GM23338 (cell line): ENCODE results near the gene TF. TPM values are rescaled to one million over a fixed set of nuclear protein-coding genes. Genes with fewer than 3 reads are reported as not detected.

Experiments
- ATAC-seq: fragments of 200-7000 bp; cut with Tn5 transposase; 3 replicates; pipeline ENCODE4 v1.9.1; 2020
- DNase-seq: peaks from one replicate; pipeline ENCODE4 v3.0.0-alpha.2; 2015; ENCODE audit warnings: low spot score
- H2AFZ ChIP-seq: fragments of 200-600 bp; sonication (generic); 2 replicates; pipeline ENCODE4 v1.8.0; 2016; ENCODE audit warnings: antibody characterized with exemption, mild to moderate bottlenecking, moderate library complexity
- H3F3A ChIP-seq: fragments of 200-600 bp; sonication (generic); replicated peaks from 2 replicates; pipeline ENCODE4 v1.8.0; 2017; ENCODE audit warnings: antibody characterized with exemption, mixed run types, low read depth
- H3K27ac ChIP-seq: fragments of 200-600 bp; sonication (generic); 2 replicates; pipeline ENCODE4 v1.6.1; 2016; ENCODE audit warnings: low read depth
- H3K27me3 ChIP-seq: fragments of 200-600 bp; sonication (generic); 2 replicates; pipeline ENCODE4 v1.8.0; 2016; ENCODE audit warnings: mild to moderate bottlenecking, mixed run types, moderate library complexity; ENCODE audit not compliant: insufficient read depth
- H3K36me3 ChIP-seq: fragments of 200-600 bp; sonication (generic); 2 replicates; pipeline ENCODE4 v1.8.0; 2016; ENCODE audit warnings: mild to moderate bottlenecking; ENCODE audit not compliant: insufficient read depth
- H3K4me1 ChIP-seq: fragments of 200-600 bp; sonication (generic); 2 replicates; pipeline ENCODE4 v1.8.0; 2016; ENCODE audit warnings: mild to moderate bottlenecking, moderate library complexity; ENCODE audit not compliant: insufficient read depth
- H3K4me2 ChIP-seq: fragments of 200-600 bp; sonication (generic); 2 replicates; pipeline ENCODE4 v1.7.1; 2017; ENCODE audit warnings: mixed run types
- H3K4me3 ChIP-seq: fragments of 200-600 bp; sonication (generic); 2 replicates; pipeline ENCODE4 v1.6.1; 2016; ENCODE audit warnings: mixed run types
- H3K79me2 ChIP-seq: fragments of 200-600 bp; sonication (generic); replicated peaks from 2 replicates; pipeline ENCODE4 v1.8.0; 2017; ENCODE audit warnings: mild to moderate bottlenecking; ENCODE audit not compliant: insufficient read depth
- H3K9me2 ChIP-seq: fragments of 200-600 bp; sonication (generic); 2 replicates; pipeline ENCODE4 v1.8.0; 2017; ENCODE audit not compliant: insufficient read depth
- H4K20me1 ChIP-seq: fragments of 200-600 bp; sonication (generic); replicated peaks from 2 replicates; pipeline ENCODE4 v1.8.0; 2017; ENCODE audit warnings: mild to moderate bottlenecking; ENCODE audit not compliant: insufficient read depth
- H3K27ac Mint-ChIP-seq: 2 replicates; pipeline ENCODE4 v1.8.0; 2020; ENCODE audit warnings: inconsistent platforms, mild to moderate bottlenecking, moderate library complexity, mixed read lengths
- H3K27me3 Mint-ChIP-seq: 3 replicates; pipeline ENCODE4 v1.8.0; 2022; ENCODE audit warnings: low read depth, mild to moderate bottlenecking, moderate library complexity, mixed read lengths, inconsistent platforms; ENCODE audit not compliant: insufficient read depth, poor library complexity
- H3K36me3 Mint-ChIP-seq: 3 replicates; pipeline ENCODE4 v1.8.0; 2021; ENCODE audit warnings: low read depth, mild to moderate bottlenecking, inconsistent platforms, moderate library complexity, mixed read lengths
- H3K4me1 Mint-ChIP-seq: 3 replicates; pipeline ENCODE4 v1.8.0; 2020; ENCODE audit warnings: mild to moderate bottlenecking, inconsistent platforms, mixed read lengths
- H3K4me3 Mint-ChIP-seq: 3 replicates; pipeline ENCODE4 v1.8.0; 2021; ENCODE audit warnings: moderate library complexity, mild to moderate bottlenecking, inconsistent platforms, mixed read lengths
- H3K9me3 Mint-ChIP-seq: 3 replicates; pipeline ENCODE4 v1.8.0; 2020; ENCODE audit warnings: moderate library complexity, mild to moderate bottlenecking, inconsistent platforms, mixed read lengths
- CREB1 ChIP-seq: fragments of 250-450 bp; sonication (Bioruptor Pico); IDR thresholded peaks from 2 replicates; pipeline ENCODE4 v1.5.0; 2020; ENCODE audit warnings: low read depth, mild to moderate bottlenecking, moderate library complexity
- EZH2phosphoT487 ChIP-seq: fragments of 200-600 bp; sonication (generic); IDR thresholded peaks from one replicate; pipeline ENCODE4 v1.8.1; 2018; ENCODE audit warnings: antibody characterized with exemption; ENCODE audit not compliant: unreplicated experiment
- JUNB ChIP-seq: IDR thresholded peaks from one replicate; pipeline ENCODE4 v1.6.1; 2016; ENCODE audit warnings: antibody characterized with exemption; ENCODE audit not compliant: unreplicated experiment
- NANOG ChIP-seq: IDR thresholded peaks from 2 replicates; pipeline ENCODE4 v1.6.1; 2016; ENCODE audit warnings: antibody characterized with exemption, borderline replicate concordance
- POLR2AphosphoS5 ChIP-seq: IDR thresholded peaks from 2 replicates; pipeline ENCODE4 v1.6.1; 2016; ENCODE audit warnings: antibody characterized with exemption, low read depth
- STAT1 ChIP-seq: IDR thresholded peaks from one replicate; pipeline ENCODE4 v1.6.1; 2016; ENCODE audit warnings: antibody characterized with exemption; ENCODE audit not compliant: unreplicated experiment
- ZNF331 ChIP-seq: fragments of 250-450 bp; sonication (Bioruptor Pico); IDR thresholded peaks from 2 replicates; pipeline ENCODE4 v1.5.0; 2020; ENCODE audit warnings: low read depth, mild to moderate bottlenecking, moderate library complexity
- polyA plus RNA-seq: library from polyadenylated mRNA; unstranded; fragments of >200 nt; fragmentation: Nextera tagmentation; extraction: Ambion mirVana; gene quantifications from 2 replicates; pipeline ENCODE4 v1.2.1, GENCODE V29; 2016
- total RNA-seq: library from RNA; depleted of rRNA; stranded (reverse); fragments of >200 nt; shearing (Covaris generic); gene quantifications from 2 replicates; pipeline ENCODE4 v1.2.3, GENCODE V29; 2014
- TF ChIP-seq, protein P1 (sequence below): IDR thresholded peaks from 2 replicates; pipeline ENCODE4 v1.6.1; 2016; ENCODE audit warnings: antibody characterized with exemption
- TF ChIP-seq, protein P2 (sequence below): fragments of 250-450 bp; sonication (Bioruptor Pico); IDR thresholded peaks from 2 replicates; pipeline ENCODE4 v1.5.0; 2020; ENCODE audit warnings: mild to moderate bottlenecking, moderate library complexity
- TF ChIP-seq, protein P3 (sequence below), 2 experiments: fragments of 200-600 bp in 1 of 2; sonication (generic) in 1 of 2; conservative IDR thresholded peaks; 2 replicates each; pipeline versions ENCODE4 v1.5.1 to v1.6.1; 2016 to 2017; ENCODE audit warnings: antibody characterized with exemption in 2 of 2, low read depth in 2 of 2, mild to moderate bottlenecking in 2 of 2, moderate library complexity in 1 of 2

The TF gene
- total and polyA plus RNA-seq, 2 experiments from 2014 or later: 0.03 to 0.76 TPM

DNA sequence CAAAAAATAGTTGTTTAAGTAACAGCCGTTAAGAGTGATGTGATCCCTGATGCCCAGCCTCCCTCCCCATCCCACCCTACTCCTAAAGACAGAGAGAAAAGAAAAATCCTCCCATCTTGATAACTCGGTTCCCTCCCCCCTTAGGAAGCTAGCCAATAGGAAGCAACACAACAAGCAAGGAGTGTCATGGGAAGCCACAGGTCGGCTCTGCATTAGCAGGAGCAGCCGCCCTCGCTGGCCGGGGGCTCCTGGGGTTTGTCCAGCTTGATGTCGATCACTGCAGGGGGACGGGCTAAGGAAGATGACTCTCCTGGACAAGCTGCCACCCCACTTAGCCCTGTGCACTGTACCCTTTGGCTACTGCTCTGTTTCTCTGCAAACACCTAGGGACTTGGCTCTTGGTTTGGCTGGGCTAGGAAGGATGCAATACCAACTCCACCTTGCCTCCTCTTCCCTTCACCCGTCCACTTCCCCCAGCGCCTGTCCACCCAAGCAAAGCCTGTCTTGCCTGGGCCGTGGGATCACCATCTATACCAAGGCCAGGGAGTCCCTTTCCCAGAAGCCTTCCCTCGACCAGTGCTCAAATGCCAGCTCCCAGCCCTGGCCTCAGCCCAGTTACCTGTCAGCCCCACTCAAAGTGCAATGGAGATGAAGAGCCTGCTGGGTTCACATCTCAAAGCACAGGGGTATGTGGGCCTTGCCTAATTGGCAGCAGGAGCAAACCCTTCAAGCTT, 82.5 kb downstream of the TF start:
- Histone ChIP-seq H3F3A (no peaks in the 10 kb centered on the region), H3K4me1 (no peaks in the 10 kb centered on the region), H4K20me1 (no peaks in the 10 kb centered on the region), H3K9me2 (peaks cover 4% of the 10 kb centered on the region; the same call in 1 of the 2 replicates), H3K27ac (peak overlapping the region; percentile 39; the same call in 1 of the 2 replicates), H3K79me2 (no peaks in the 10 kb centered on the region), H3K36me3 (no peaks in the 10 kb centered on the region), H3K4me3 (no peak overlapping the region), H2AFZ (no peak overlapping the region), H3K4me2 (no peak overlapping the region), H3K27me3 (no peaks in the 10 kb centered on the region)
- peaks cover 8% of the 10 kb centered on the region for H3K27me3 Mint-ChIP-seq
- DNase-seq: peak; percentile 71
- H3K4me3 Mint-ChIP-seq: no peak overlapping the region
- no peaks in the 10 kb centered on the region for H3K9me3 Mint-ChIP-seq
- no peak for TF ChIP-seq CREB1
- TF ChIP-seq, protein P1, sequence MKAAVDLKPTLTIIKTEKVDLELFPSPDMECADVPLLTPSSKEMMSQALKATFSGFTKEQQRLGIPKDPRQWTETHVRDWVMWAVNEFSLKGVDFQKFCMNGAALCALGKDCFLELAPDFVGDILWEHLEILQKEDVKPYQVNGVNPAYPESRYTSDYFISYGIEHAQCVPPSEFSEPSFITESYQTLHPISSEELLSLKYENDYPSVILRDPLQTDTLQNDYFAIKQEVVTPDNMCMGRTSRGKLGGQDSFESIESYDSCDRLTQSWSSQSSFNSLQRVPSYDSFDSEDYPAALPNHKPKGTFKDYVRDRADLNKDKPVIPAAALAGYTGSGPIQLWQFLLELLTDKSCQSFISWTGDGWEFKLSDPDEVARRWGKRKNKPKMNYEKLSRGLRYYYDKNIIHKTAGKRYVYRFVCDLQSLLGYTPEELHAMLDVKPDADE: no peak
- TF ChIP-seq NANOG: no peak
- no peak for TF ChIP-seq ZNF331
- TF ChIP-seq, protein P2, sequence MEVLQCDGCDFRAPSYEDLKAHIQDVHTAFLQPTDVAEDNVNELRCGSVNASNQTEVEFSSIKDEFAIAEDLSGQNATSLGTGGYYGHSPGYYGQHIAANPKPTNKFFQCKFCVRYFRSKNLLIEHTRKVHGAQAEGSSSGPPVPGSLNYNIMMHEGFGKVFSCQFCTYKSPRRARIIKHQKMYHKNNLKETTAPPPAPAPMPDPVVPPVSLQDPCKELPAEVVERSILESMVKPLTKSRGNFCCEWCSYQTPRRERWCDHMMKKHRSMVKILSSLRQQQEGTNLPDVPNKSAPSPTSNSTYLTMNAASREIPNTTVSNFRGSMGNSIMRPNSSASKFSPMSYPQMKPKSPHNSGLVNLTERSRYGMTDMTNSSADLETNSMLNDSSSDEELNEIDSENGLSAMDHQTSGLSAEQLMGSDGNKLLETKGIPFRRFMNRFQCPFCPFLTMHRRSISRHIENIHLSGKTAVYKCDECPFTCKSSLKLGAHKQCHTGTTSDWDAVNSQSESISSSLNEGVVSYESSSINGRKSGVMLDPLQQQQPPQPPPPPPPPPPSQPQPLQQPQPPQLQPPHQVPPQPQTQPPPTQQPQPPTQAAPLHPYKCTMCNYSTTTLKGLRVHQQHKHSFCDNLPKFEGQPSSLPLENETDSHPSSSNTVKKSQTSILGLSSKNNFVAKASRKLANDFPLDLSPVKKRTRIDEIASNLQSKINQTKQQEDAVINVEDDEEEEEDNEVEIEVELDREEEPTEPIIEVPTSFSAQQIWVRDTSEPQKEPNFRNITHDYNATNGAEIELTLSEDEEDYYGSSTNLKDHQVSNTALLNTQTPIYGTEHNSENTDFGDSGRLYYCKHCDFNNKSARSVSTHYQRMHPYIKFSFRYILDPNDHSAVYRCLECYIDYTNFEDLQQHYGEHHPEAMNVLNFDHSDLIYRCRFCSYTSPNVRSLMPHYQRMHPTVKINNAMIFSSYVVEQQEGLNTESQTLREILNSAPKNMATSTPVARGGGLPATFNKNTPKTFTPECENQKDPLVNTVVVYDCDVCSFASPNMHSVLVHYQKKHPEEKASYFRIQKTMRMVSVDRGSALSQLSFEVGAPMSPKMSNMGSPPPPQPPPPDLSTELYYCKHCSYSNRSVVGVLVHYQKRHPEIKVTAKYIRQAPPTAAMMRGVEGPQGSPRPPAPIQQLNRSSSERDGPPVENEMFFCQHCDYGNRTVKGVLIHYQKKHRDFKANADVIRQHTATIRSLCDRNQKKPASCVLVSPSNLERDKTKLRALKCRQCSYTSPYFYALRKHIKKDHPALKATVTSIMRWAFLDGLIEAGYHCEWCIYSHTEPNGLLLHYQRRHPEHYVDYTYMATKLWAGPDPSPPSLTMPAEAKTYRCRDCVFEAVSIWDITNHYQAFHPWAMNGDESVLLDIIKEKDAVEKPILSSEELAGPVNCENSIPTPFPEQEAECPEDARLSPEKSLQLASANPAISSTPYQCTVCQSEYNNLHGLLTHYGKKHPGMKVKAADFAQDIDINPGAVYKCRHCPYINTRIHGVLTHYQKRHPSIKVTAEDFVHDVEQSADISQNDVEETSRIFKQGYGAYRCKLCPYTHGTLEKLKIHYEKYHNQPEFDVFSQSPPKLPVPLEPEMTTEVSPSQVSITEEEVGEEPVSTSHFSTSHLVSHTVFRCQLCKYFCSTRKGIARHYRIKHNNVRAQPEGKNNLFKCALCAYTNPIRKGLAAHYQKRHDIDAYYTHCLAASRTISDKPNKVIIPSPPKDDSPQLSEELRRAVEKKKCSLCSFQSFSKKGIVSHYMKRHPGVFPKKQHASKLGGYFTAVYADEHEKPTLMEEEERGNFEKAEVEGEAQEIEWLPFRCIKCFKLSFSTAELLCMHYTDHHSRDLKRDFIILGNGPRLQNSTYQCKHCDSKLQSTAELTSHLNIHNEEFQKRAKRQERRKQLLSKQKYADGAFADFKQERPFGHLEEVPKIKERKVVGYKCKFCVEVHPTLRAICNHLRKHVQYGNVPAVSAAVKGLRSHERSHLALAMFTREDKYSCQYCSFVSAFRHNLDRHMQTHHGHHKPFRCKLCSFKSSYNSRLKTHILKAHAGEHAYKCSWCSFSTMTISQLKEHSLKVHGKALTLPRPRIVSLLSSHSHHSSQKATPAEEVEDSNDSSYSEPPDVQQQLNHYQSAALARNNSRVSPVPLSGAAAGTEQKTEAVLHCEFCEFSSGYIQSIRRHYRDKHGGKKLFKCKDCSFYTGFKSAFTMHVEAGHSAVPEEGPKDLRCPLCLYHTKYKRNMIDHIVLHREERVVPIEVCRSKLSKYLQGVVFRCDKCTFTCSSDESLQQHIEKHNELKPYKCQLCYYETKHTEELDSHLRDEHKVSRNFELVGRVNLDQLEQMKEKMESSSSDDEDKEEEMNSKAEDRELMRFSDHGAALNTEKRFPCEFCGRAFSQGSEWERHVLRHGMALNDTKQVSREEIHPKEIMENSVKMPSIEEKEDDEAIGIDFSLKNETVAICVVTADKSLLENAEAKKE (CRISPR knock-in tag): no peak
- TF ChIP-seq STAT1: no peak
- TF ChIP-seq EZH2phosphoT487: no peak
- TF ChIP-seq, protein P3, sequence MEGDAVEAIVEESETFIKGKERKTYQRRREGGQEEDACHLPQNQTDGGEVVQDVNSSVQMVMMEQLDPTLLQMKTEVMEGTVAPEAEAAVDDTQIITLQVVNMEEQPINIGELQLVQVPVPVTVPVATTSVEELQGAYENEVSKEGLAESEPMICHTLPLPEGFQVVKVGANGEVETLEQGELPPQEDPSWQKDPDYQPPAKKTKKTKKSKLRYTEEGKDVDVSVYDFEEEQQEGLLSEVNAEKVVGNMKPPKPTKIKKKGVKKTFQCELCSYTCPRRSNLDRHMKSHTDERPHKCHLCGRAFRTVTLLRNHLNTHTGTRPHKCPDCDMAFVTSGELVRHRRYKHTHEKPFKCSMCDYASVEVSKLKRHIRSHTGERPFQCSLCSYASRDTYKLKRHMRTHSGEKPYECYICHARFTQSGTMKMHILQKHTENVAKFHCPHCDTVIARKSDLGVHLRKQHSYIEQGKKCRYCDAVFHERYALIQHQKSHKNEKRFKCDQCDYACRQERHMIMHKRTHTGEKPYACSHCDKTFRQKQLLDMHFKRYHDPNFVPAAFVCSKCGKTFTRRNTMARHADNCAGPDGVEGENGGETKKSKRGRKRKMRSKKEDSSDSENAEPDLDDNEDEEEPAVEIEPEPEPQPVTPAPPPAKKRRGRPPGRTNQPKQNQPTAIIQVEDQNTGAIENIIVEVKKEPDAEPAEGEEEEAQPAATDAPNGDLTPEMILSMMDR (conservative IDR thresholded peaks at IDR 0.05; ENCODE audit: low read depth in 2 of 2): no peak
- TF ChIP-seq JUNB: no peak
- TF ChIP-seq POLR2AphosphoS5: no peak
- no peak overlapping the region for H3K27ac Mint-ChIP-seq
- peak; percentile 94 for ATAC-seq
- H3K36me3 Mint-ChIP-seq: peaks cover 21% of the 10 kb centered on the region
- peaks cover 3% of the 10 kb centered on the region; the same call in 1 of the 3 replicates for H3K4me1 Mint-ChIP-seq
